ENCODE results near the gene TLR5.

The TLR5 gene

DNA sequence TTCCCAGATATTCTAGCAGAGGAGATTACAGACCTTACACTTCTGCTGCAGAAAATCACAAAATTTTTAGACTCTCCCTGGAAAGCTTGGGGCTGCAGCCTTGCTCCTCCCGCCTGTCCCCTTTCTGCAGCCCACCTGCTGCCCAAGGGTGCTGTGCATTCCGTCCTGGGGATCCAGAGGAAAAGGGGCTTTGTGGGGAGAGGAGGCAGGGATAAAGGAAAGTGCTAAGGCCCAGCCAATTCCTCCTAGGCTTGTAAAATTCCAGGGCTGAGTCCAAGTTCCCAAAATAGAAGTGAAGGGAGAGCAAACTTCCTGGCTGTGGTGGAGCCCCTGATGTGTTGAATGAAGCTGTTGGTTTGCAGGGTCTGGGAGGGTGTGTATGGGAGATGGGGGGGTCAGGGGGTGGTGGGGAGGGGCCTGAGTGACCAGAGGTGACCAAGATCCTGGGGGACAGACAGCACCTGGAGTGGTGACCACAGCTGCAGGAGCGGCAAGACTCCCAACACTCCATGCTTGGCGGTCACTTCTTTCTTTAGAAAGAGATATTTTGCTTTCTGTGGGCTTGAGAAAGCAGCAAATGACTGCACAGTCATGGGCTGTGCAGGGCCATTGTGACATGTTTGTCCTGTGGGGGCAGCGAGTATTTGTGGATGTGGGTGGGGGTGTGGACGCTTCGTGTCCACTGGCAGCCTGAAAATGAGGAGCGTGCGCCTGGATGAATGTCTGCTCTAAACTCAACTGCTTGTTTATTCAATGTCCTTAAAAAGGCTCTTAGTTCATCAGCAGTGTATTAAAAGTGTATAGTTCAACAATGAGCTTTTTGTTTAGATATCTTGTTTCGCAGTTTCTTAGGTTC, 68.4 kb downstream of the TLR5 start:
- DNase-seq (ENCODE audit: low read depth): no peak
- TF ChIP-seq CTCF (IDR thresholded peaks at IDR 0.05; ENCODE audit: low read depth, low read length, missing control alignments): no peak
- no peak overlapping the region for H3K4me3 ChIP-seq (ENCODE audit: low read depth, low read length)

- DNase-seq (ENCODE audit: low read depth): no peak
- TF ChIP-seq CTCF (IDR thresholded peaks at IDR 0.05; ENCODE audit: low read depth, low read length, missing control alignments): no peak
- no peak overlapping the region for H3K4me3 ChIP-seq (ENCODE audit: low read depth, low read length)
These were observed 74.0 kb downstream of the TLR5 start for GRCh38 chr1:223068900-223069665.

- no peak overlapping the region for H3K4me3 ChIP-seq (ENCODE audit: low read depth, low read length)
- DNase-seq (ENCODE audit: low read depth): no peak
- TF ChIP-seq CTCF (IDR thresholded peaks at IDR 0.05; ENCODE audit: low read depth, low read length, missing control alignments): no peak
These were observed 75.1 kb downstream of the TLR5 start for GRCh38 chr1:223067914-223068313.

DNA sequence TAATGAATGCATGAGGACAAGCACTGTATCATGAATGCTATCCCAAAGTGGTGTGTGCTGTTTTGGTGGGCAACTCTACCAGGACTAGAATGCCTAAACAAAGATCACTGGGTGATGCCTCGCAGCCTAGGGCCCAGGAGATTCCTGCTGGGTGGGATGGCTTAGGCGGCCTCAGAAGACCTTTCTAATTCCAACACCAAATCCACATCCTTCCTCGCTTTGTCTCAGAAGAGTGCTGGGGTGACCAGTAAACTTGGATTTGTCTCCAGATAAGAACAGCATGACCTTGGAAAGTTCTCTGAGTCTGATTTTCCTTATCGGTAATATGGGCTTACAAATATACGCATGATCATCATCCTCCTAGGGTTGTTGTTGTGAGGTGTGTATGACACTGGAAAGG, 76.6 kb downstream of the TLR5 start:
- DNase-seq (ENCODE audit: low read depth): no peak
- TF ChIP-seq CTCF (IDR thresholded peaks at IDR 0.05; ENCODE audit: low read depth, low read length, missing control alignments): no peak
- no peak overlapping the region for H3K4me3 ChIP-seq (ENCODE audit: low read depth, low read length)

- no peak overlapping the region for H3K4me3 ChIP-seq (ENCODE audit: low read depth, low read length)
- DNase-seq (ENCODE audit: low read depth): no peak
- no peak for TF ChIP-seq CTCF (IDR thresholded peaks at IDR 0.05; ENCODE audit: low read depth, low read length, missing control alignments)
These were observed 80.9 kb downstream of the TLR5 start for GRCh38 chr1:223062177-223062576.

DNA sequence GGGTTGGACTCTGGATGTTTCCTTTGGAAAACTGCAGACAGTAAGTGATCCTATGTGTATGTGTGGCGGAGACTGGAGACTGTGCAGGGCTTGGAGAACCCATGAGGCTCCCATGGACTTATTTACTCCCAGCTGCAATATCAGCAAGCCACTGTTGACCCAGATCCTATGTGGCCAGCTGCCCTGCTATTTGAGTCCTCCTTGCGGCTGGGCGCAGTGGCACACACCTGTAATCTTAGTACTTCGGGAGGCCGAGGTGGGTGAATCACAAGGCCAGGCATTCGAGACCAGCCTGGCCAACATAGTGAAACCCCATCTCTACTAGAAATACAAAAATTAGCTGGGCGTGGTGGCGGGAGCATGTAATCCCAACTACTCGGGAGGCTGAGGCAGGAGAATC, 83.5 kb downstream of the TLR5 start:
- DNase-seq (ENCODE audit: low read depth): no peak
- H3K4me3 ChIP-seq (ENCODE audit: low read depth, low read length): no peak overlapping the region

More for the DNA sequence above, 83.5 kb downstream of the TLR5 start:
- TF ChIP-seq CTCF (IDR thresholded peaks at IDR 0.05; ENCODE audit: low read depth, low read length, missing control alignments): no peak
